AG04449 (cell line): ENCODE data around the gene ANO6.

Source experiments
- CTCF ChIA-PET: fragments of 350-600 bp; formaldehyde crosslinking; extraction: SDS; loops from one replicate; lab custom pipeline; 2021; ENCODE audit warnings: antibody characterized with exemption; lab: Yijun Ruan, JAX
- POLR2A ChIA-PET: fragments of 400-600, 350-600 bp; formaldehyde crosslinking; extraction: SDS; loops from one replicate; lab custom pipeline; 2020; ENCODE audit warnings: antibody characterized with exemption, inconsistent platforms; lab: Yijun Ruan, JAX
- DNase-seq: peaks from one replicate; pipeline ENCODE4 v3.0.0-alpha.2; 2010; ENCODE audit warnings: low read depth, low spot score
- H3K4me3 ChIP-seq: 2 replicates; pipeline ENCODE4 v1.5.1; 2011; ENCODE audit warnings: low read depth, mild to moderate bottlenecking, control low read depth, low read length
- CTCF ChIP-seq: IDR thresholded peaks from one replicate; pipeline ENCODE4 v1.5.1; 2011; ENCODE audit warnings: mild to moderate bottlenecking, moderate library complexity, low read length, control low read depth, inconsistent platforms; ENCODE audit not compliant: insufficient read depth; ENCODE audit errors: missing control alignments

Gene ANO6

DNA sequence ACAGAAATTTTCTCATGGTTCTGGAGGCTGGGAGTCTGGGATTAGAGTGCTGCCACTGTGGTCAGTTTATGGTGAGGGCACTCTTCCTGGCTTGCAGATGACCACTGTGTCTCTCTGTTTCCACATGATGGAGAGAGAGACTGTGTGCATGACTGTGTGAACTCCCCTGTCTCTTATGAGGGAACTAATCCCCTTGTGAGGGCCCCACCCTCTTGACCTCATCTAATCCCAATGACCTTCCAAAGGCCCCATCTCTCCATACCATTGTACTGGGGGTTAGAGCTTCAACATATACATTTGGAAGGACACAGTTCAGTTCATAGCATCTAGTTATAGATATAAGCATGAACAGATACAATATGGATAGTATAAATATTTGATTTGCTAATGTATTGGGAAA, 31.7 kb downstream of the ANO6 start:
- ChIA-PET POLR2A (no interaction called here), CTCF (interaction anchor here (0.8 kb wide), 1 partner anchor 18 kb away, joined by 3 read pairs; no protein-coding TSS in a partner anchor)
- H3K4me3 ChIP-seq: no peak overlapping the region
- TF ChIP-seq CTCF: no peak
- DNase-seq: no peak

- CTCF ChIA-PET: interaction anchor here (0.8 to 2.0 kb wide), 2 partner anchors 11 to 18 kb away, joined by 3 to 5 read pairs; no protein-coding TSS in a partner anchor
- H3K4me3 ChIP-seq: no peak overlapping the region
- POLR2A ChIA-PET: no interaction called here
- no peak for DNase-seq
- TF ChIP-seq CTCF: no peak
Measured at GRCh38 chr12:45248095-45248494, 32.2 kb downstream of the ANO6 start.

DNA sequence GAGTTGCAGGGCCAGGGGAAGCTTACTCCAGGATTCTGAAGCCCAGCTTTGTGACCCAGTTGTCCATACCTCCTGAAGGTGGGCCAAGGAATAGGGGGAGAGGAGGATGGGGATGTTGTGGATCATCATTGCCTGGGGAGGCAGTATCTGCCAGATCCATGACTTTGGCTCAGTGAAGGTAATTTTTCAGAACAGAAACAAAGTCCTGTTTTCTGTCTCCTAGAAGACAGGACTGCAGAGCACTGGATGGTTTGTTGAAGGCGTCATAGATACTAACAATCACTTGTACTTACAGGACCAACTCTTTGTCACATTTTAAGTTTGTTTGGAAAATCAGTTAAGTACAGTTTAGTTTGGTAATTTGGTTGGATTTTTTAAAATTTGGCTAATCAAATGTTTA, 38.4 kb downstream of the ANO6 start:
- H3K4me3 ChIP-seq: no peak overlapping the region
- CTCF ChIA-PET: interaction anchor here (1.1 to 1.2 kb wide), 2 partner anchors 11 to 13 kb away, joined by 3 to 4 read pairs; no protein-coding TSS in a partner anchor
- POLR2A ChIA-PET: no interaction called here
- no peak for DNase-seq
- TF ChIP-seq CTCF: no peak

DNA sequence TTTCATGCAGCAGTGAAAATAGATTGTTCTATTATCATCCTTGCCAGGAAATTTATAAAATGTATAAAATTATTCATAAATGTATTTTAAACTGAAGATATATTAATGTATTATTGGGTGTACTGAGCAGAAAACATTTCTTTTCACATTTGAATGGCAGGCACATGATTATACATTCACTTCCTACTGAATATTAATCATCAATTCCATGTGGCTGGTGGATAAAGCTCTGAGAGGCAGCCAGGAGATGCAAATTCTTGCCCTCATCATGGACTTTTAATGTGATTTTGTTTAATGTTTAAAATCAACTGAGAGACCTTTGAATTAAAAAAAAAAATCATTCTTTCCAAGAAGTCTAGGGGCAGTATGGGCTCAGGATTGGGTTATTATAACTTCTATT, 40.8 kb downstream of the ANO6 start:
- no peak overlapping the region for H3K4me3 ChIP-seq
- no peak for DNase-seq
- no peak for TF ChIP-seq CTCF
- POLR2A ChIA-PET: no interaction called here
- CTCF ChIA-PET: interaction anchor here (0.9 kb wide), 1 partner anchor 12 kb away, joined by 3 read pairs; no protein-coding TSS in a partner anchor

DNA sequence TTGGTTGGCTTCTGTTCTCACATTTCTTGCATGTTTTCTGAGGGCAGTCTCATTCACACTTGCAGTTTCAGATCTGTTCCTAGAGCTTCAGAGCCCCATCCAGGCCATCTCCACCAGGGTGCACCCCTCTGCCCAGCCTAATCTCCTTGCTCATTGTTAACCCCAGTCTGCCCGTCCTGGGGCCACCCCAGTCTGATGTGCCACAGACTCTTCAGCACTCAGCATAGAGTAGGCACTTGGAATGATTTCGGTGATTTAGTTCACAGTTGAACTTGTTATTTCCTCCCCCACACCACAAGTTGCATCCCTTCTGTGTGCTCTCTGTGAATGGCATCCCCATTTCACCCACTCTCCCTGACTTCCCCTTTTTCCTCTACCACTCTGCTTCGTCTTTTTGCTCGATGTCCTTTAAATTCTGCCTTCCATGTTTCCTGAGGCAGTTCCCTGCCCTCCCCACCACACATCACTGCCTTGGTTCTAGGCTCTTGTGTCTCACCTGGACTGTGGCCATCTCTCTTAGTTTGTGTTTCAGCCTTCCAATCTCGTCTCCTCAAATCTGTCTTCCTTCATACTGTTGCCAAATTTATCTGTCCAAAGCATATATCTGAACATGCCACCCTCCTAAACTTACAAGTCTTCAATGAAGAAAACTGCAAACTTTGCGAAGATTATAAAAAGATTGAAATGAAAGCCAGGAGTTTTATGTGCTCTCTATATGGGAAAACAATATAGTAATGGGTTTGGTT, 41.5 kb downstream of the ANO6 start:
- TF ChIP-seq CTCF: no peak
- POLR2A ChIA-PET: no interaction called here
- CTCF ChIA-PET: interaction anchor here (0.9 kb wide), 1 partner anchor 11 kb away, joined by 3 read pairs; no protein-coding TSS in a partner anchor
- H3K4me3 ChIP-seq: no peak overlapping the region
- DNase-seq: no peak

GRCh38 chr12:45259675-45260074, 43.8 kb downstream of the ANO6 start:
- DNase-seq: no peak
- TF ChIP-seq CTCF: no peak
- ChIA-PET POLR2A (no interaction called here), CTCF (interaction anchor here (1.0 to 2.4 kb wide), 5 partner anchors 9 to 129 kb away, joined by 3 to 17 read pairs (median 4); no protein-coding TSS in a partner anchor)
- H3K4me3 ChIP-seq: no peak overlapping the region
